Bronchial epithelial cell (primary cell): ENCODE results near the gene FAM83D. TPM values are rescaled to one million over a fixed set of nuclear protein-coding genes. Genes with fewer than 3 reads are reported as not detected.
"Not testable (repeated sequence)": the region's sequence is repeated elsewhere in the genome, so short reads cannot be mapped to it uniquely, and the experiment has no call there.

Experiments
- DNase-seq: peaks from one replicate; pipeline ENCODE4 v3.0.0-alpha.2; 2010; ENCODE audit warnings: low read depth
- FAIRE-seq: peaks from 2 replicates; lab custom pipeline; 2011; peaks lifted over from hg19 to GRCh38; lab: Jason Lieb, UNC
- H3K27me3 ChIP-seq: 2 replicates; pipeline ENCODE4 v1.5.1; 2011; ENCODE audit warnings: low read length; ENCODE audit not compliant: control insufficient read depth, insufficient read depth
- H3K36me3 ChIP-seq: 2 replicates; pipeline ENCODE4 v1.5.1; 2011; ENCODE audit warnings: low read length; ENCODE audit not compliant: control insufficient read depth, insufficient read depth
- H3K4me3 ChIP-seq: 2 replicates; pipeline ENCODE4 v1.5.1; 2011; ENCODE audit warnings: mild to moderate bottlenecking, low read depth, low read length, control low read depth
- CTCF ChIP-seq: IDR thresholded peaks from 2 replicates; pipeline ENCODE4 v1.5.1; 2011; ENCODE audit warnings: mild to moderate bottlenecking, moderate library complexity, low read length, control low read depth, inconsistent platforms; ENCODE audit not compliant: insufficient read depth, severe bottlenecking
- total RNA-seq: library from RNA; depleted of rRNA; stranded (reverse); fragments of >200 nt; gene quantifications from 2 replicates; pipeline ENCODE4 v1.2.1, GENCODE V29; 2014

Gene FAM83D
- total RNA-seq, 1 donor from 2014 or later, result 2.6 TPM

- Histone ChIP-seq H3K27me3 (no peaks in the 10 kb centered on the region), H3K4me3 (no peak overlapping the region), H3K36me3 (peaks cover 2% of the 10 kb centered on the region)
- FAIRE-seq (no peak), DNase-seq (no peak)
- no peak for TF ChIP-seq CTCF
These were observed 25.4 kb downstream of the FAM83D start for GRCh38 chr20:38951611-38952010.

- TF ChIP-seq CTCF, result no peak
- H3K36me3 ChIP-seq, result peaks cover 2% of the 10 kb centered on the region
- FAIRE-seq (no peak), DNase-seq (no peak)
- H3K27me3 ChIP-seq, result no peaks in the 10 kb centered on the region
- no peak overlapping the region for H3K4me3 ChIP-seq
These were observed 25.9 kb downstream of the FAM83D start for GRCh38 chr20:38952153-38952552.

GRCh38 chr20:38953630-38954340 is 27.6 kb downstream of the FAM83D start:
- TF ChIP-seq CTCF, result no peak
- FAIRE-seq (no peak), DNase-seq (no peak)
- Histone ChIP-seq H3K27me3 (no peaks in the 10 kb centered on the region), H3K36me3 (peaks cover 2% of the 10 kb centered on the region), H3K4me3 (no peak overlapping the region)

- Histone ChIP-seq H3K36me3 (no peaks in the 10 kb centered on the region), H3K4me3 (no peak overlapping the region), H3K27me3 (no peaks in the 10 kb centered on the region)
- TF ChIP-seq CTCF, result no peak
- DNase-seq (no peak), FAIRE-seq (no peak)
These were observed 31.1 kb downstream of the FAM83D start for GRCh38 chr20:38957235-38957876.

GRCh38 chr20:38957915-38958485 is 31.8 kb downstream of the FAM83D start:
- Histone ChIP-seq H3K27me3 (no peaks in the 10 kb centered on the region), H3K4me3 (no peak overlapping the region), H3K36me3 (no peaks in the 10 kb centered on the region)
- no peak for FAIRE-seq
- TF ChIP-seq CTCF, result no peak
- DNase-seq, result no peak

GRCh38 chr20:38960187-38960687 is 34.0 kb downstream of the FAM83D start:
- H3K27me3 ChIP-seq, DNase-seq, FAIRE-seq: not testable (repeated sequence)

More at GRCh38 chr20:38960187-38960687, 34.0 kb downstream of the FAM83D start:
- not testable (repeated sequence) for H3K36me3 ChIP-seq, H3K4me3 ChIP-seq
